GM18502 (cell line): ENCODE measurements around the gene CDK17.
"Not testable (repeated sequence)": the region's sequence is repeated elsewhere in the genome, so short reads cannot be mapped to it uniquely, and the experiment has no call there.

ENCODE experiments used
- ATAC-seq: cut with Tn5 transposase; IDR thresholded peaks from one replicate; pipeline ENCODE4 v1.9.1; 2021; ENCODE audit warnings: mild to moderate bottlenecking; ENCODE audit not compliant: unreplicated experiment, poor library complexity

Gene CDK17

DNA sequence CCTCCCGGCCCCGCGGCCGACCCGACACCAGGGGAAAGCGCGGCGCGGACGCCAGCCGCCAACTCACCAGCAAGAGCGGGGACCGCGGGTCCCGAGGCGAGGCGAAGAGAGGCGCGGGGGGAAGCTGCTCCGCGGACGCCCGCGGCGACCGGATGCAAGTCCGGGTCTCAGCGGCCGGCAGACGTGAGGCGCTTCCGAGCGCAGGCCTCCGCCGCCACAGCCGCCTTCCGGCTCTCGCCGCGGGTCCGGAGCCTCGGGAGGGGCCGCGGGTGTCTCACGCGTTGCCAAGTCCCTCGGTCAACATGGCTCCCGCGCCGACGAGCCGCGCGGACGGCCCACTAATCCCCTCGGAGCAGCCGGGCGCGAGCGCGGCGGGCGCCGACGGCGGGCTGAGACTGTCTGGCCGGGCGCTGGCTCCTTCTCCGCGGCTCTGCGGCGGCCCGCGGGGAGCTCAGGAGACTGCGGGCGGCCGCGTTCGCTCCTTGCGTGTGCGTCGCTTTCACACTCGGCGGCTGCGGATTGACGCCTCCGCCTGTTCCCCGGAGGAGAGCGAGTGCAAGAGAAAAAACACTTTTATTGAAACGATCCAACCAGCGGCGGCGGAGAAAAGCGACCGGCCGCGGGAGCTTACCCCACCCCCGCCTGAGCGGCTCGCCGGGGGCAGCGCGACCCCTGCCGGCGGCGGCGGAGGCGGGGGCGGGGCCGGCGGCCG lies at the start of gene CDK17:
Gene CDK17, minus strand, starts transcription at position 521 of the 712 bp plus-strand sequence. CDS start 65,603 bp downstream, outside the sequence.
- peak; percentile 51 for ATAC-seq

DNA sequence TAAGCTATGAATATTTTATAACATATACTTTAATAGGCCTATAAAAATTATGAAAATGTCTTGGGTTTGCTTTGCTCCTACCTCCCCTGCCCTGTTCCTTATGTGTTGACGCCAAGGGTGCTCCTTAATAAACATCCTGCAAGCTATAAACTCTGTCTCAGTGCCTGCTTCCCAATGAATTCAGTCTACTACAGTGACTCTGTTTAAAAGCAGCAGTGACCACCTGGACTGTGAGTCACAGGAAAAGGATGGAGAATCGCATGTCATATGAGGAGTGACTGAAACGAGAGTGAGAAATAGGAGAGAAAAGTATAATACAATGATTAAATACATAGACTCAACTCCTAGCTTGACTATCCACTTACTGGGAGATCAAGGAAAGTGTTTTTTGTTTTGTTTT lies 48.1 kb upstream of the CDK17 start:
- no peak for ATAC-seq

DNA sequence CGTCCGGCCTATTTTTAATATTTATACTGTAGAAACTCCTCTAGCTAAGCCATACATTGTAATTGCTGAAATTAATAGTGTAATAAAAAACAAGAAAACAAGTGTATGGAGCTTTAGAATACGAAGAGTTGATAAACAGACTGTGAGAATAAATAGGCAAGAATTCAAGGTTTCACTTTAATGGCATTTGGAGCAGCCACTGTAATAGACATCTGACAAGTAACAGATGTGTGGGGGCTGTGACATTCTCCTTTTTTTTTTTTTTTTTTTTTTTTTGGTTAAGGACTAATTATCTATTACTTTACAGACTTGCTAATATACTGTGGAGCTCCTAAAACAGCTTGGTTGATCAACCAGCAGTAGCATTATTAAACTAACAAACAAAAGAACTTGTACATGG lies 47.0 kb upstream of the CDK17 start:
- ATAC-seq, result no peak

DNA sequence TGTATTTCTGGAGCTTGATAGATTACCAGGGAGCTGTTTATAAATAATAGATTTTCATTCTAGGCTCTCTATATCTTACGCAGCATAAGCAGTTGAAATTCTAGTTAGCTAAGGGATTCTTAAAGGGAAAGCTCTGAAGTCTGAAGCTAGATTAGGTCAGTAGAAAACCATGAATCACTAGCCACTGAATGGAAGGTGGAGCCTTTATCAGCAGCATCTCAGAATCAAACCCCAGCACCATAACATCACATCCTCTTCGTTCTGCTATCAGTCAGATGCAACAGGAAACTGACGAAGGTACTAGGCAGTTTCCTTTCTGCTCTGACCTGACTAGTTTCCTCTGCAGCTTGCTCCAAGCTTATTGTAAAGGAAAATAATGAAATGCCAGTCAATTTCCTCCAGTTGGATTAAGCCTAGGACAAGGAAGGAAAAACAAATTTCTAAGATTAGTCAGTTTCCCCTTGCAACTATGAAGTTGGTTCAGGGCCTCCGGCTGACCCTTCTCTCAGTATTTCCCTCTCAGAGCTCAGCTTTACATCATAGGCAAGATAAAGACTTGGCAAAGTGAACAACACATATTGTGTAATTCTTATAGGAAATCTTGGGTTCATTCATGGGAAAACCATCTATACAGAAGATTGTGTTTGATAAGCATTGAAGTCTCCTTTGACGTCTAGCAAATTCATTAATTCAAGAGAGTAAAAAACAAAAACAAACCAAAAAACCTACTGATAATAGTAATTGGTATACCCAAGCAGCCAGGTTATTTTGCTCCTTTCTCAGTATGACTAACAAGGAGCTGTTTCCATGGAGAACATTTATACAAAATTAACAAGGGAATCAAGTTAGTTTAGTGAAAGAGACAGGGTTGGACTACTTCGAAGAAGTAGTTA lies 45.7 kb upstream of the CDK17 start:
- ATAC-seq, result peak; percentile 99

DNA sequence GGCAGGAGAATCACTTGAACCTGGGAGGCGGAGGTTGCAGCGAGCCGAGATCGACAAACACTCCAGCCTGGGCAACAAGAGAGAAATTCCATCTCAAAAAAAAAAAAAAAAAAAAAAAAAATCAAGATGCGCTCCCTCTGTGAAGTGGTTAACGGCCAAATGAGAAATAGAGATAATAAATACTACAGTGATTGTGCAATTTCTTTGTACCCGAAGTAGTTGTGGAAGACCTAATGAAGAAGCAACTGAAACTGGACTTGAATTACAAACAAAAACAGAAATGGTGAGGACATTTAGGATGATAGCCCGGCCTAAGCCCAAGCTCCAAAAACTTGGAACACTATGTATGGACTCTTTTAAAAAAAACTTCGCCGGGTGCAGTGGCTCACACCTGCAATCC lies 44.2 kb upstream of the CDK17 start:
- ATAC-seq, result no peak

DNA sequence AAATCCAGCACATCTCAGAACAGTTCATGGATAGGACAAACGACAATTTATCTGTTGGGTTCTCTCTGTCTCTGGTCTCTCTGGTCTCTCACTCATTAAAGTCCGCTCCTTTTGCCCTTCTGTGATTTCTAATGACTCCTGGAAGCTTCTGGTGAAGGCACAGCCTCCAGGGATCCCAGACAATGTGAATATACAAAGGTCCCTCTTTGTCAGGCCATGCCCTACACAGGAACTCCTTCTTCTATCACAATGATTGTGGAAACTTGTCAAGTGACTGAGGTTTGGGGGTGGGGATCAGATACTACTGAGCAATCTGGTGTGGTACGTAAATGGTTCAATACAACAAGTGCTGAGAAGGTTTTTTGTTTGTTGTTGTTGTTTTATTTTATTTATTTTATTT lies 42.7 kb upstream of the CDK17 start:
- ATAC-seq, result no peak

DNA sequence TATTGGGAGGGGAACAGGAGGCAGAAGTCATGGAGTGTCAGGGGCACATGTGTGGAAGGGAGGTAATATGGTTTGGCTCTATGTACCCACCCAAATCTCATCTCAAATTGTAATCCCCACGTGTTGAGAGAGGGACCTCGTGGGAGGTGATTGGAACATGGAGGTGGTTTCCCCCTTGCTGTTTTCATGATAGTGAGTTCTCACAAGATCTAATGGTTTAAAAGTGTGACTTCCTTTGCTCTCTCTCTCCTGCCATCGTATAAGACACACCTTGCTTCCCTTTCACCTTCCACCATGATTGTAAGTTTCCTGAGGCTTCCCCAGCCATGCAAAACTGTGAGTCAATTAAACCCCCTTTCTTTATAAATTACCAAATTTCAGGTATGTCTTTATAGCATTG lies 41.6 kb upstream of the CDK17 start:
- no peak for ATAC-seq

DNA sequence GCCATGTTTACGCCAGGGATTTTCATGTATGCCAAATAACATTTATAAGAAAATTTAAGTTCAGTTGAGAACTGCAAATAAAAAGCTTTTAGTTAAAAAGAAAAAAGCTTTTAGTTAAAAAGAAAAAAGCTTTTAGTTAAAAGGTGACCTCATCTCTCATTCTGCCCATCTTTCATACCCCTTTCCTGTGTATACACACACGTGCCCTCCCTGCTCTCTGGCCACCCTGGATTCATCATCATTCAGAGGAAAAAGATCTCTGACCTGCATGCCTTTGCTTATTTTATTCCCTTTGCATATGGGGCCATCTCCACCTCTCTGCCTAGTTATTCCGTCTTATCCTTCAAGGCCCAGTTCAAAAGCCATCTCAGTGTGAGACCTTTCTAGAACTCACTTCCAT lies 38.1 kb upstream of the CDK17 start:
- no peak for ATAC-seq

DNA sequence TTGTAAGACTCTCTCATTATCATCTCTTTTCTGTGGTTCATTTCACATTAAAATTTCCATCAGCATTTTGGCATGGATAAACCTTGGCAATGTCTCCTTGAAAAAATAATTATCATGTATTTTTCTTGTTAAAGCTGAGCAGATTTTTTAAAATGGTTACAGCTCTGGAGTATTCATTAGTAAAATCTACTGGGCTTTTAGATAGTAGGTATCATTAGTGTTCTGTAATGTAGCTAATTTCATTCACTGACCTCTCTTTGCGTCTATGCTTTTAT lies 36.9 kb upstream of the CDK17 start:
- no peak for ATAC-seq

DNA sequence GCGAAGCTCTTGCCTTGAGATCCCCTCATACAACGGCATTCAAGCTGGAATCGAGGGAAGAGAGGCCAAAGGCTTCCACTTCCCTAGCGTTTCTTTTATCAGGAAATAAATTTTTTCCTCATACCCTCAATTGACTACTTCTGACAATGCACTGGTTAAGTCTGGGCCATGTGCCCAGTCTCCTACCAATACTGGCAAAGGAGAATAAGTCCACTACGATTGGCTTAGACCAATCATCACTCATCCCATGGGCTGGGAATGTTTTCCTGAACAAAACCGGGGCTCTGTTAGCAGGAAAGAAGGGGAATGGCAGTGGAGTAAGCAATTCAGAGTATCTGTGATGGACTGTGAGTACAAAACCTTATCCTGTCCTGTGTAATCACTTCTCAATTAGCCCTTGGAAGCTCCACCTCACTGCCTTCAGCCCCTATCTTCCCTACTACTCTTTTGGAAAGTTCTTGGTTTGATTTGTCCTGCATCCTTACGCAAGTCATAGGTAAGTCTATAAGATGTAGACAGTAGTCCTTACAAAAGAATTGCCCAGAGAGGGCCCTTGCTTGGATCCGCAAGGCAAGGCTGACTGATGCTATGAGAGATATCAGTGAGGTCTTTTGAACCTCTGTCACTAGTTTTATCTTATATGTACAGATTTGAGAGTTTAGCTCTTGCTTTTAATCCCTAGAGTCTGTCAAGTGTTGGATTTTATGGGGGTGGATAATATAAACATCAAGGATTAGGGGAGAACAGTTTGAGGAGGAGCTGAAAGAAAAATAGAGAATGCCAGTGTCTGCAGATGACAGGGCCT lies 36.3 kb upstream of the CDK17 start:
- ATAC-seq, result no peak

DNA sequence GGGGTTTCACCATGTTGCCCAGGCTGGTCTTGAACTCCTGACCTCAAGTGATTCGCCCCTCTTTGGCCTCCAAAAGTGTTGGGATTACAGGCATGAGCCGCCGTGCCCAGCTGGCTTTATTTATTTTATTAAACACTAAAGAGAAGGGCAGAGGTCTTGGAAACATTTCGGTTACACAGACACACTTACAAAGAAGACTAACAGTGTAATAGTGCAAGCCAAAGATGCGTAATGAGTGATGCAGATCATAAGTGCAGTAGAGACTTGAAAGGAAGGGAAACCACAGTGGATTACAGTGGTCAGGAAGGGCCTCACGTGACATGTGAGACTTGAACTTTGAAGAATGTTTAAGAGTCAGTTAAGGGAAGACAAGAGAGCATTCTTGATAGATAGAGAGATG lies 33.9 kb upstream of the CDK17 start:
- peak; percentile 89 for ATAC-seq

DNA sequence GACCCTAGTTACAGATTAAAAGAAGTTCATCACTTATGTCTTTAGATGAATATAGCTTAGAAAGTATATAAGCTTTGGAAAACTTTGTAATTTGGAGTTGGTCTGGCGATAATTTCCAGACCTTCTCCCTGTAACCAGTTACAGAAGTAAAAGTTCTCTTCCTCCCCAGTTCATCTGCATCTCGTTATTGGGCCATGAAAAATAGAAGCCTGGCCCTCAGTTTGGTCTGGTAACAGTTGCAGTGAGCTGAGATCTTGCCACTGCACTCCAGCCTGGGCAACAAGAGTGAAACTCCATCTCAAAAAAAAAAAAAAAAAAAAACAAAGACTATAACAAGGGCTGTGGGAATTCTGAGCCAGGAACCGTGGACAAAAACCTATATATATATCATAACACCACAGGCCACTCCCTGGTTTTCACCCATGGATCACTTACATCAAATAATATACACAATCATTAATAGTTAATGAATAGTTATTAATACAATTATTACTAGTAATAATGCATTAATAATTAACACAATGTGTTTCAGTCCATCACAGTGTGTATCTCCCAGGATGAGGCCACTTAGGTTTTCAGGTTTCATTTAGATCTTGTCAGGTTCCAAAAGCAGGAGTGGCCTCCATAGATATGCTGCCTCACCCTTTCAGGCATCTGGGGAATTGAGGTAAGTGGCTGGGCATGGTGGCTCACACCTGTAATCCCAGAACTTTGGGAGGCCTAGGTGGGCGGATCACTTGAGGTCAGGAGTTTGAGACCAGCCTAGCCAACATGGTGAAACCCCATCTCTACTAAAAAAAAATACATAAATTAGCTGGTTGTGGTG lies 32.5 kb upstream of the CDK17 start:
- not testable (repeated sequence) for ATAC-seq

DNA sequence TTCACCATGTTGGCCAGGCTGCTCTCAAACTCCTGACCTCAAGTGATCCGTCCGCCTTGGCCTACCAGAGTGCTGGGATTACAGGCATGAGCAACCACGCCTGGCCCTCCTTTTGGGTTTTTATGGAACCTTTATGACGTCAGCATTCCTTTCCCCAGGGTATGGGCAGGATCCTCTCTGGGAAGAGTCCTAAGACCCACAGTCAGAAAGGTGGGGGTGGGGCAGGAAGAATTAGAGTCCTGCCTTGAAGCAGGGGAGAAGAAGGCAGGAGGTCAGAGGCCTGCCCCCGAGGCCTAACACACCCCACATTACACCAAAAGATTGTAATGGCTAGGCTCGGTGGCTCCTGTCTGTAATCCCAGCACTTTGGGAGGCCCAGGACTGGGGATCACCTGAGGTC lies 30.8 kb upstream of the CDK17 start:
- ATAC-seq, result no peak

DNA sequence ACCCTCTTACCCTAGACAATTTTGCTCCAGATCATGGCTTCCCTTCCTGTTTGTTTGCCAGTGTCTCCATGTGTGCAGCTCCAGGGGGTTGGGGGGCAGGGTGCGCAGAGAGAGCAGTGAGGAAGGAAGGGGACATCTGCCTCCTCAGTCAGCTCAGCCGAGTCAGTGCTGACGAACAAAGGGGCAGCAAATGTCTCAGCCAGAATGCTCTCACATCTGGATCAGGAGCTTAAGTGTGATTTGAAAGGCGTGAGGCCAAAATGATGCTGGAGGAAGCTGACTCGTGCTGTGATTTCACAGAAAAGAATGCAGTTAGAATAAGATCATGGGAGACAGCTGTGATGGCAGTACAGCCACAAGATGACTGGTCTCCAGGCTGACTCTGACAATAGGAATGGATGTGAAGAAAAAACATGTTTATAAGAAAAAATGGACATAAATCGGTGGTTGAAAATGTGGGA lies 27.1 kb upstream of the CDK17 start:
- no peak for ATAC-seq

DNA sequence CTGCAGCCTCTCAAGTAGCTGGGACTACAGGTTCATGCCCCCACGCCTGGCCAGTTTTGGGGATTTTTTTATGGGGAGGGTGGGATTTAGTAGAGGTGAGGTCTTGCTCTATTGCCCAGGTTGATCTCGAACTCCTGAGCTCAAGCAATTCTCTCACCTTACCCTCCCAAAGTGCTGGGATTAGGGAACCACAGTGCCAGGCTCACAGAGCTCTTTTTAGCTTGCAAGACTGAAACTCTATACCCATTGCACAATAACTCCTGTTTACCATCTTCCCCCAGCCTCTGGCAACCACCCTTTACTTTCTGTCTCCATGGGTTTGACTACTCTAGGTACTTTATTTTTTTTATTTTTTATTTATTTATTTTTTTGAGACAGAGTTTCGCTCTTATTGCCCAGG lies 25.7 kb upstream of the CDK17 start:
- no peak for ATAC-seq

DNA sequence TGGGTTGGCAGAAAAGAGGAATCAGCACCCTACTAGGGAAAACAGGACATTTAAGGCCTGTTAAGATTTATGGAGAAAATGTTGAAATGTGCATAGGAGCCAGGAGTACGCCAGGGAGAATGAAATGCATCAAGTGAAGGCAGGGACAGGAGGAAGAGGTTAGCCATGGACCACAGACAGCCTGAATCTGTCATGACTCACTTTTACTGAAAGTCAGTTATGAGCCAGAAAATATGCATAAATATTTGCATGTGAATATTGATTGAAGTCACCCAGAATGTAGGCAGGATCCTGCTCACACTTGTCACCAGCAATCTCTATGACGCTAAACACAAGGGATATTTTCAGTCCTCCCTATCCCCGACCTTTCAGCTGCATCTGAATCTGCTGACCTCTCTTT lies 25.1 kb upstream of the CDK17 start:
- peak; percentile 87 for ATAC-seq

DNA sequence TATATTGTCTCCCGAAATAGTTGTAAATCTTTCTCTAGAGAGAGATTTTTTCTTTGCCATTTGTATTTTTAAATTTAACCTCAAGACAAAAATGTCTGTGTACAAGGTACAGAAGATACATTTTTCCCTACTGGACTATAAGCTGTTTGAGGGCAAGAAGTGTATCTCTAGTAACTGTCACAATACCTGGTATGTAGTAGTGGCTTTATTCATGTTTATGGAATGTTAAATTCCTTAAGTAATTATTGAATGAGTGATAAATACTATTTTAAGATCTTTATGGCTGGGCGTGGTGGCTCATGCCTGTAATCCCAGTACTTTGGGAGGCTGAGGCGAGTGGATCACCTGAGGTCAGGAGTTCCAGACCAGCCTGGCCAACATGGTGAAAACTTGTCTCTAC lies 24.4 kb upstream of the CDK17 start:
- ATAC-seq, result no peak

DNA sequence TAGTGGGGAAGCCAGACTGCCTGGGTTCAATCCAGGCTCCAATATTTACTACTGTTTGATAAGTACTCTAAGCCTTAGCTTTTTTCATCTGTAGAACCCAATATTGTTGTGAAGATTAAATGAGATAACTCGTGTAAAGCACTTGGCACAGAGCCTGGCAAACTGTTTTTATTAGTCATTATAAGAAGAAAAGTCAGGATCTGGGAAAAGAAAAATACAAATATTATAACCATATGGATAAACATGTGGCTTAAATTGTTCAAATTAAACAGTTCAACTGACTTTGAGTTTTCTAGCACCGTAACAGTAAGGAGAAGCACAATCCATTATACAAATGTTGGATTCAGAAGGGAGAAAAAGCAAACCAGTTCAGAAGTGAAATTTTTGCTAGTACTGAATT lies 22.0 kb upstream of the CDK17 start:
- ATAC-seq, result no peak

DNA sequence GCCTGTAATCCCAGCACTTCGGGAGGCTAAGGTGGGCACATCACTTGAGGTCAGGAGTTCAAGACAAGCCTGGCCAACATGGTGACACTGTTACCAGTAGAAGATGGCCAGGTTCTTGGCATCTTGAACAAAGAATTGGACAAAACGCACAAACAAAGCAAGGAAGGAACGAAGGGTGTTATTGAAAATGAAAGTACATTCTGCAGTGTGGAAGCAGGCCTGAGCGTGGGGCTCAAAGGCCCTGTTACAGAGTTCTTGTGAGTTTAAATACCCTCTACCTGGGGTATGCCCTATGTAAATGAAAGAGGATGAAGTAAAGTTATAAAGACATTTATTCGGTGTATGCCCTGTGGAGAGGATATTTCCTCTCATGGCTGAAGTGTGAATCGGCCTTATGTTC lies 20.8 kb upstream of the CDK17 start:
- ATAC-seq, result no peak

DNA sequence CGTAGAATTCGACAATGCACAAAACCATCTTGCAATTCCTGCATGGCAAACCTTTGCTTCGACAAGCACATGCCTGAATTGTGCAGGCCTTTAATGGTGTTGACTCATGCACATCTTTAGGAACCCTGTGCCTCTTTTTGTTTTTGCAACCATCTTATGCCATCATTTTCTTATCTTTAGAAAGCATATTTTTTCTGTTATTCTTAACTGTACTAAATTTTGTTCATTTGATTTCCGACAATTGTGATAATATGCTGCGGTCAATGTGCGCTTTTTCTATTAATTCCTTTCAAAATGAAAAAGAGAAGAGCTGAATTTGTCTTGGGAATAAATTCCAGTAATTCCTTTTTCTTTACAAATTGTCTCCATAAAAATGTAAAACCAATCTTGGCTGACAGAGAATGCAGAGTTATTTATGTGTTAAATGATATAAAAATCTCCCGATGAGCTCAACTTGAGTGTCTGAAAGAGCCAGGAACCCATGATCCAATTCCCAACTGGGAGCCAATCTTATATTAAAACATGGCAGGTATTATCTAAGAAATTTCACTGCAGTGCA lies 20.1 kb upstream of the CDK17 start:
- ATAC-seq, result no peak
